Measurements from ENCODE around the gene NBEA. TPM values are rescaled to one million over a fixed set of nuclear protein-coding genes. Genes with fewer than 3 reads are reported as not detected.

The NBEA gene
- total RNA-seq, 1 donor from 2014 or later: 23.5 TPM

DNA sequence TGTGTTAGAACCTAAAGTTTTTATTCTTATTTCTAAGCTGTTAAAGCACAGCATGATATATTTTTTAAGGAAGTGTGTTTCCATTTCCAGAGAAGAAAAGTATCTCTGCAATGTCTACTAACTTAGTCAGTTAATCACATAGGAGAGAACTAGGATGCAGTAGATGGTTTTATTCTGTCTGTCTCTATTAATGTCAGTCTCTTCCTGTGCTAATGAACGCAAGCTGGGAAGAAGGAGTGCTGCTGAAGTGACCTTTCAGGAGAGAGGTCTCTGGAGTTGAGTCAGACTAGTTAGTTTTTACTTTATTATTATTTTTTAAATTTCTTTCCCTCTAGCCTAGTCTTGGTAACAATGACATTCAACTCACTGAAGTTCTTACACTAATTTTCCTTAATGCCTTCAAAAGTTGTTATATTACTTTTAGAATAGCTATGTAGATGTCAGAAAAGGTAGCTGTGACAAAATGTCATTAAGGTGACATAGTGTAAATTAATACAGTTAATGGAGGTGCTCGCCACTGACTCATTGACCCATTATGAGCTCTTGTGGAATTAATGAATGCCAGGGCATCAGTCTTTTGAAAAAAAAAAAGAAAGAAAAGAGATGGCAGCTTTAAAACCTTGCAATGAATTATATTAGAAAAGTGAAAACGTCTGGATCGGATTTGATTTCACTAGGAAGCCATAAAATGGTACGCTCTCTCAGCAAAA, 654.4 kb downstream of the NBEA start:
- H3K27me3 ChIP-seq (ENCODE audit: control insufficient read depth in 3 of 3, insufficient read depth in 3 of 3, low read length in 3 of 3): no peaks in the 10 kb centered on the region
- H3K27ac ChIP-seq (ENCODE audit: low read depth, low read length): no peak overlapping the region
- no peaks in the 10 kb centered on the region for H3K36me3 ChIP-seq (ENCODE audit: control insufficient read depth in 3 of 3, insufficient read depth in 3 of 3, low read length in 3 of 3)
- no peak overlapping the region for H3K9ac ChIP-seq (ENCODE audit: low read depth in 1 of 3, low read length in 3 of 3)
- no peak overlapping the region for H3K4me3 ChIP-seq (ENCODE audit: low read length in 3 of 3)
- H3K9me3 ChIP-seq (ENCODE audit: control insufficient read depth in 3 of 3, low read length in 3 of 3): no peaks in the 10 kb centered on the region
- H3K4me1 ChIP-seq (ENCODE audit: control insufficient read depth in 3 of 3, insufficient read depth in 3 of 3, low read length in 3 of 3): no peaks in the 10 kb centered on the region

DNA sequence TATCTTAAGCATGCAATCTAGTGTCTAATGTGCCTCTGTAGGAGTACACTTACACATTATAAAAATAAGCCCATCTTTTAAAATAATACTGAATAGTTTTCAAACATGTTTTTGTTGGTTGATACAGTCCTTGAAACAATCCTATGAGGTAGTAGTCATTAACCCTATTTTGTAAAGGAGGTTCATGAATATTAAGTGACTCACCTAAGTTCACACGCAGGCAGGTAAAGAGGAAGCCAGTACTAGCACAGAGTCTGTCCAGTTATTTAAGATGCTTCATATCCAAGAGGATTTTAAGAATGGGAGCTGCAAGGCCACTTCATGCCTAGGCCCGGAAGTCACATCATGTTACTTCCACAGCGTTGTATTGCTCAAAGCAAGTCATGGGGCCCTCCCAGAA, 655.4 kb downstream of the NBEA start:
- Histone ChIP-seq H3K27ac (ENCODE audit: low read depth, low read length) (no peak overlapping the region), H3K36me3 (ENCODE audit: control insufficient read depth in 3 of 3, insufficient read depth in 3 of 3, low read length in 3 of 3) (no peaks in the 10 kb centered on the region), H3K27me3 (ENCODE audit: control insufficient read depth in 3 of 3, insufficient read depth in 3 of 3, low read length in 3 of 3) (no peaks in the 10 kb centered on the region), H3K4me1 (ENCODE audit: control insufficient read depth in 3 of 3, insufficient read depth in 3 of 3, low read length in 3 of 3) (no peaks in the 10 kb centered on the region), H3K4me3 (ENCODE audit: low read length in 3 of 3) (no peak overlapping the region), H3K9me3 (ENCODE audit: control insufficient read depth in 3 of 3, low read length in 3 of 3) (no peaks in the 10 kb centered on the region), H3K9ac (ENCODE audit: low read depth in 1 of 3, low read length in 3 of 3) (no peak overlapping the region)

DNA sequence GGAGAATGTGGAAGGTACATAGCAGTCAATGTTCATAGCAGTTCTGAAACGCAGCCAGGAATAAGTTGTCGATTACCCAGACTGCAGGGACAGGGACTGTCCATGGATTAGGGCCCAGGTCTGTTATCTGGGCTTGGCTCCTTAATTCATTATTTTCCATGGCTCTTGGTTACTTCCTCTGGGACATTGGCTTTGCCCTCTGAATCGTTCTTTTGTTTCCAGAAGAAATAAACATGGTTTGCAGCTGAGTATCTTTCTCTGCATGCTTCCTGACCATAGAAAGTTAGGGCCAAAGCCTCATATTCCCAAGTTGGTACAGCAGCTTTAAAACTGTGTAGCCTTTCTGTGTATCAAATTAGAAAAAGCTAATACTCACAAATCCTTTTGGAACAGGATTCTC, 656.2 kb downstream of the NBEA start:
- Histone ChIP-seq H3K4me1 (ENCODE audit: control insufficient read depth in 3 of 3, insufficient read depth in 3 of 3, low read length in 3 of 3) (no peaks in the 10 kb centered on the region), H3K9me3 (ENCODE audit: control insufficient read depth in 3 of 3, low read length in 3 of 3) (no peaks in the 10 kb centered on the region), H3K36me3 (ENCODE audit: control insufficient read depth in 3 of 3, insufficient read depth in 3 of 3, low read length in 3 of 3) (no peaks in the 10 kb centered on the region), H3K27ac (ENCODE audit: low read depth, low read length) (no peak overlapping the region), H3K9ac (ENCODE audit: low read depth in 1 of 3, low read length in 3 of 3) (no peak overlapping the region), H3K4me3 (ENCODE audit: low read length in 3 of 3) (no peak overlapping the region), H3K27me3 (ENCODE audit: control insufficient read depth in 3 of 3, insufficient read depth in 3 of 3, low read length in 3 of 3) (no peaks in the 10 kb centered on the region)

DNA sequence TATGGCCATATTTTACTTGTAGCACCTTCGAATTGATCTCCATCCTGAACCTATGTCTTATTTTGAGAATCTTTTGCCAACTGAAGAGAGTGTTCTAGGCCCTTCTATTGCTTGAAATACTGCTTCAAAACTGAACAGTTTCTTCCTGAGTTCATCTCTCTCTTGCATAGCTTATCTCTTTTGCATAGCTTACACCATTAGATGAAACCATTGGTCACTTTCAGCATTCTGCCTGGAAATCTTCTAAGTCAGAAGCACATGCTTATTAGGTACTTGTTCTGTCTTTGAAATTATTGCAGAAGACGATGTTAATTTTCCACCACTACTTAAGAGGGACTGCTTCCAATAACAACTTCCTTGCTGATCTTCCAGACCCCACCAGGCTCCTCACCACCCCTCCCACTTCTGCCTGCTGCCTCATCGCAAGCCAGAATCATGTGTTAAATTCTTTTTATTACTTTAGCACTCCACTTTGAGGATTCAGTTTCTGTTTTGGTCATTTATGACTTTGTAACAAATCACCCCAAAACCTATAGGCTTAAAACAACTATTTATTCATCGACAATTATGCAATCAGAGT, 656.8 kb downstream of the NBEA start:
- Histone ChIP-seq H3K4me1 (ENCODE audit: control insufficient read depth in 3 of 3, insufficient read depth in 3 of 3, low read length in 3 of 3) (no peaks in the 10 kb centered on the region), H3K27me3 (ENCODE audit: control insufficient read depth in 3 of 3, insufficient read depth in 3 of 3, low read length in 3 of 3) (no peaks in the 10 kb centered on the region), H3K9ac (ENCODE audit: low read depth in 1 of 3, low read length in 3 of 3) (no peak overlapping the region), H3K36me3 (ENCODE audit: control insufficient read depth in 3 of 3, insufficient read depth in 3 of 3, low read length in 3 of 3) (no peaks in the 10 kb centered on the region), H3K4me3 (ENCODE audit: low read length in 3 of 3) (no peak overlapping the region), H3K27ac (ENCODE audit: low read depth, low read length) (no peak overlapping the region), H3K9me3 (ENCODE audit: control insufficient read depth in 3 of 3, low read length in 3 of 3) (no peaks in the 10 kb centered on the region)

DNA sequence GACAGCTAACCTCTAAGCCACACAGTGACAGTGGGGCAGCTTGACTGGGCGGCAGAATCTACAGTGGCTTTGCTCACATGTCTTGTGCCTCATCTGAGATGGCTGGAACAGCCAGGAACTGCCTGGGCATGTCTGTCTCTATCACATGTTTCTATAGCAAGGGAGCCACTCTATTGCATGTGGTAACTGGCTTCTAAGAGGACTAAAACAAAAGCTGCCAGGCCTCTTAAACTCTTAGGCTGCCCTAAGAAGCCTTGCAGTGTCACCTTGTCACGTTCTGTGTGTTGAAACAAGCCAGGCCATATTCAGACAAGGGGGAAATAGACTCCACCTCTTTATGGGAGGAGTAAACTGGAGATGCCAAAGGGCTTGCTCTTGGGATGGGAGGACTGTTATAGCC, 657.3 kb downstream of the NBEA start:
- Histone ChIP-seq H3K4me3 (ENCODE audit: low read length in 3 of 3) (no peak overlapping the region), H3K36me3 (ENCODE audit: control insufficient read depth in 3 of 3, insufficient read depth in 3 of 3, low read length in 3 of 3) (no peaks in the 10 kb centered on the region), H3K4me1 (ENCODE audit: control insufficient read depth in 3 of 3, insufficient read depth in 3 of 3, low read length in 3 of 3) (no peaks in the 10 kb centered on the region), H3K9me3 (ENCODE audit: control insufficient read depth in 3 of 3, low read length in 3 of 3) (no peaks in the 10 kb centered on the region), H3K27me3 (ENCODE audit: control insufficient read depth in 3 of 3, insufficient read depth in 3 of 3, low read length in 3 of 3) (no peaks in the 10 kb centered on the region), H3K9ac (ENCODE audit: low read depth in 1 of 3, low read length in 3 of 3) (no peak overlapping the region), H3K27ac (ENCODE audit: low read depth, low read length) (no peak overlapping the region)

DNA sequence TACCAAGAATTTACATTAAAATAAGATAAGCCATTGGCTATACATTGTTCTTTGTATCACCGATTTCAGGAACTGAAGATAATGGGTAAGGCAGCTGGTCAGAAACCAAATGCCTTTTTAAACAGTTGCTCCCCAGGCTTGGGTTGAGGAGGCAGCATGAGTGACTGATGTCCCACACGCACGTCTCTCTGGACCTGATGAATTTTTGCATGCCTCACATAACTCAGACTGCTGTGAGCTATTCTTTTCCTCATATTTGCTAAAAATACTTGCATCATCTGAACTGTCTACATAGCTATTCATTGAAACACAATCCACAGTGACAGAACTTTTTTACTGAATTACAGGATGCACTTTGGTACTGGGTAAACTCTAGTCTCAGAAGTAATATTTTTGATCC, 658.1 kb downstream of the NBEA start:
- H3K4me3 ChIP-seq (ENCODE audit: low read length in 3 of 3): no peak overlapping the region
- H3K9ac ChIP-seq (ENCODE audit: low read depth in 1 of 3, low read length in 3 of 3): no peak overlapping the region
- no peaks in the 10 kb centered on the region for H3K36me3 ChIP-seq (ENCODE audit: control insufficient read depth in 3 of 3, insufficient read depth in 3 of 3, low read length in 3 of 3)
- H3K27ac ChIP-seq (ENCODE audit: low read depth, low read length): no peak overlapping the region
- no peaks in the 10 kb centered on the region for H3K27me3 ChIP-seq (ENCODE audit: control insufficient read depth in 3 of 3, insufficient read depth in 3 of 3, low read length in 3 of 3)
- H3K4me1 ChIP-seq (ENCODE audit: control insufficient read depth in 3 of 3, insufficient read depth in 3 of 3, low read length in 3 of 3): no peaks in the 10 kb centered on the region
- H3K9me3 ChIP-seq (ENCODE audit: control insufficient read depth in 3 of 3, low read length in 3 of 3): no peaks in the 10 kb centered on the region

DNA sequence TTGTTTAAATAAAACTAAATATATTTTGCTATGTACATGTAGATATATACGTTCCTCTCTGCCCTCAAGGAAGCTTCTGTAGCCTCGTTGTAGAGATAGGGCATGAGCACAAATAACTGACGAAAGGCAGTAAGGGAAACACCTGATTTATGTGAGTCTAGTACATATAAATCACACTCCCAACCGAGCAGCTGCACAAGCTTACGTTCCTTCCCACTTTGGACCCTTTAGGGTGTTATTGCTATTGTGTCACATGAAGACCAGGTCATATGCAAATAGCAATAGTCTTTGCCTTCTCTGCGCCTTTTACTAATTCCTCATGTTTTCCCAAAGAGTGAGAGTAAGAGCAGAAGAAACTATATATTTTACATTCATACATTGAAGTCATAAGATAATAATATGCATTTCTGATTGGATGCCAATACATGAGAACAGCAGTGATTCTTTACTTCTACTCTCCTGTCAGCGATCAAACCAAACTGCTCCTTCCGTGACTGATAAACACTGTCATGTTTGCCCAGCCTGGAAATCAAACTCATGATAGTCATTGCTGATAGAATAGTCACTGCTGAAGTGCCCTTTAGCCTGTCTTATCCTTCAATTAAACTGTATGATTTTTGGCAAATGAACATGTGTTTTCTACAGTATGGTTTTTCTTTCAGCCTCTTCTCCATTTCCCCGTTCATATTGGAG, 661.7 kb downstream of the NBEA start:
- Histone ChIP-seq H3K27ac (ENCODE audit: low read depth, low read length) (no peak overlapping the region), H3K9me3 (ENCODE audit: control insufficient read depth in 3 of 3, low read length in 3 of 3) (no peaks in the 10 kb centered on the region), H3K9ac (ENCODE audit: low read depth in 1 of 3, low read length in 3 of 3) (no peak overlapping the region), H3K27me3 (ENCODE audit: control insufficient read depth in 3 of 3, insufficient read depth in 3 of 3, low read length in 3 of 3) (no peaks in the 10 kb centered on the region), H3K4me1 (ENCODE audit: control insufficient read depth in 3 of 3, insufficient read depth in 3 of 3, low read length in 3 of 3) (no peaks in the 10 kb centered on the region), H3K4me3 (ENCODE audit: low read length in 3 of 3) (no peak overlapping the region), H3K36me3 (ENCODE audit: control insufficient read depth in 3 of 3, insufficient read depth in 3 of 3, low read length in 3 of 3) (no peaks in the 10 kb centered on the region)

DNA sequence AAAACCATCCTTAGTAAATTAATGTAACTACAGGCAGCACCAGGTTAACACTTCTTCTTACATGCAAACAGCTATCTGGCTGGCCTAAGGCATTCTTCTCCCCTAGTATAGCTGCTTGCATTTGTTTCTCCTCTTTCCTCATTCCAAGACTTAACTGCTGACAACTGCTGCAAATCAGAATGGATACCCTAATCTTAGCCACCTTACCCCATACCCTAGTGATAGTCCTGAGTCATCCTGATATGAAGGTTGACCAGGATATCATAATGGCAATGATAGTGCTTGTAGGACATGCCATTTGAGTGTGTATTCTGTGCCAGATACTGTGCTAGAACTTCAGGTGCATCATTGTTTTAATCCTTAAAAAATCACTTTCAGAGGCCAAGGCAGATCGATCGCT, 672.6 kb downstream of the NBEA start:
- Histone ChIP-seq H3K9ac (ENCODE audit: low read depth in 1 of 3, low read length in 3 of 3) (no peak overlapping the region), H3K4me3 (ENCODE audit: low read length in 3 of 3) (no peak overlapping the region), H3K36me3 (ENCODE audit: control insufficient read depth in 3 of 3, insufficient read depth in 3 of 3, low read length in 3 of 3) (peaks cover 0 to 2% (median 0%) of the 10 kb centered on the region in 3 donors), H3K27ac (ENCODE audit: low read depth, low read length) (no peak overlapping the region), H3K9me3 (ENCODE audit: control insufficient read depth in 3 of 3, low read length in 3 of 3) (no peaks in the 10 kb centered on the region), H3K4me1 (ENCODE audit: control insufficient read depth in 3 of 3, insufficient read depth in 3 of 3, low read length in 3 of 3) (no peaks in the 10 kb centered on the region), H3K27me3 (ENCODE audit: control insufficient read depth in 3 of 3, insufficient read depth in 3 of 3, low read length in 3 of 3) (no peaks in the 10 kb centered on the region)

DNA sequence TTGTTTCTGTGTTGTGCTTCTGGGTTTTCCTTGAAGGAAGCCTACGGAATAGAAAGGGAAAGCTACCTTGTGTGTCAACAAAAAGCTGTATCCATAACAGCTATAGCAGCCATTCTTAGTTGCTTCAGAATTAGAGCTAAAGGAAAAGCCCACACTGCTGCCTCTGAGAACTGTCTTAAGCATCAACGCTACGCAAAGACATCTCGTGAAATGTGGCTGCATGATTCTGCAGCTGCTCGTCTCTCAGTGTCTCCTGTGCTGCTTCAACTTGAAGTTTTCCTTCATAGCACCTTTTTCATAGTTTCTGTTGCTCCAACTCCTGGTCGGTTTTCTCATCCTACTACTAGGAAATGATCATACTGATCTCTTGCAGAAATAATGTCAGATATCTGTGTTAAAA, 675.4 kb downstream of the NBEA start:
- Histone ChIP-seq H3K9ac (ENCODE audit: low read depth in 1 of 3, low read length in 3 of 3) (no peak overlapping the region), H3K4me1 (ENCODE audit: control insufficient read depth in 3 of 3, insufficient read depth in 3 of 3, low read length in 3 of 3) (no peaks in the 10 kb centered on the region)

DNA sequence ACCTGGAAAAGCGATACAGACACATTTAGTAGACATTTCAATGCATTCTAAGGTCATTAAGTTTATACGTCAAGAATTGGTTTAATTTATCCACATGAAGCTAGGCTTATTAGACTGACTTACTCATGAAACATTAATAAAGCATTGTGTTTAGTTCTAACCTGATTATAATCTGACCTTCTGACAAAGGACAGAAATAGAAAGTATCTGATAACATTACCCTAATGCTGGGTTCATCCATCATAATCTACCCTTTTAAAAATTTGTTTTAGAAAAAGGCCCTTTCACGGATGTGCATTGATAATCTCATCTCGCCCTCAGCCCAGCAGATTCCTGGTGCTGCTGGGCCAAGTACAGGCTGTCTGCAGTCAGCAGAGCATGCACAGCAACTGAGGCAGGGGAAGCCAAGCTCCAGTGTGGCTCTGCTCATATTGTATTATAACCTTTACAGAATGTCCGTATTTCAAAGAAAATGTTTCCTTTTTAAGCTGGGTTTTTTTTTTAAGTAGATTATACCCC, 676.6 kb downstream of the NBEA start:
- Histone ChIP-seq H3K9me3 (ENCODE audit: control insufficient read depth in 3 of 3, low read length in 3 of 3) (no peaks in the 10 kb centered on the region), H3K27me3 (ENCODE audit: control insufficient read depth in 3 of 3, insufficient read depth in 3 of 3, low read length in 3 of 3) (no peaks in the 10 kb centered on the region), H3K4me1 (ENCODE audit: control insufficient read depth in 3 of 3, insufficient read depth in 3 of 3, low read length in 3 of 3) (no peaks in the 10 kb centered on the region), H3K9ac (ENCODE audit: low read depth in 1 of 3, low read length in 3 of 3) (no peak overlapping the region), H3K36me3 (ENCODE audit: control insufficient read depth in 3 of 3, insufficient read depth in 3 of 3, low read length in 3 of 3) (no peaks in the 10 kb centered on the region), H3K27ac (ENCODE audit: low read depth, low read length) (no peak overlapping the region), H3K4me3 (ENCODE audit: low read length in 3 of 3) (no peak overlapping the region)

More for the DNA sequence above, 675.4 kb downstream of the NBEA start:
- Histone ChIP-seq H3K36me3 (ENCODE audit: control insufficient read depth in 3 of 3, insufficient read depth in 3 of 3, low read length in 3 of 3) (no peaks in the 10 kb centered on the region), H3K27ac (ENCODE audit: low read depth, low read length) (no peak overlapping the region), H3K9me3 (ENCODE audit: control insufficient read depth in 3 of 3, low read length in 3 of 3) (no peaks in the 10 kb centered on the region), H3K4me3 (ENCODE audit: low read length in 3 of 3) (no peak overlapping the region), H3K27me3 (ENCODE audit: control insufficient read depth in 3 of 3, insufficient read depth in 3 of 3, low read length in 3 of 3) (no peaks in the 10 kb centered on the region)

Measured in skeletal muscle tissue (tissue), 4 donors.